ENCODE measurements around the gene APBB1.

- TF ChIP-seq, protein P1, sequence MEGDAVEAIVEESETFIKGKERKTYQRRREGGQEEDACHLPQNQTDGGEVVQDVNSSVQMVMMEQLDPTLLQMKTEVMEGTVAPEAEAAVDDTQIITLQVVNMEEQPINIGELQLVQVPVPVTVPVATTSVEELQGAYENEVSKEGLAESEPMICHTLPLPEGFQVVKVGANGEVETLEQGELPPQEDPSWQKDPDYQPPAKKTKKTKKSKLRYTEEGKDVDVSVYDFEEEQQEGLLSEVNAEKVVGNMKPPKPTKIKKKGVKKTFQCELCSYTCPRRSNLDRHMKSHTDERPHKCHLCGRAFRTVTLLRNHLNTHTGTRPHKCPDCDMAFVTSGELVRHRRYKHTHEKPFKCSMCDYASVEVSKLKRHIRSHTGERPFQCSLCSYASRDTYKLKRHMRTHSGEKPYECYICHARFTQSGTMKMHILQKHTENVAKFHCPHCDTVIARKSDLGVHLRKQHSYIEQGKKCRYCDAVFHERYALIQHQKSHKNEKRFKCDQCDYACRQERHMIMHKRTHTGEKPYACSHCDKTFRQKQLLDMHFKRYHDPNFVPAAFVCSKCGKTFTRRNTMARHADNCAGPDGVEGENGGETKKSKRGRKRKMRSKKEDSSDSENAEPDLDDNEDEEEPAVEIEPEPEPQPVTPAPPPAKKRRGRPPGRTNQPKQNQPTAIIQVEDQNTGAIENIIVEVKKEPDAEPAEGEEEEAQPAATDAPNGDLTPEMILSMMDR (conservative IDR thresholded peaks at IDR 0.05) = no peak
- TF ChIP-seq ZFX (IDR thresholded peaks at IDR 0.05) = no peak
Measured at GRCh38 chr11:6418557-6419008, 311 bp downstream of the APBB1 start.

All from C4-2B (cell line).